ENCODE measurements around the gene TRRAP. TPM values are rescaled to one million over a fixed set of nuclear protein-coding genes. Genes with fewer than 3 reads are reported as not detected.

TRRAP gene
- total and polyA plus RNA-seq, 2 of the 4 experiments (the other 2 are of a cell fraction) = 12.5 to 18.1 TPM

- H4K8ac ChIP-seq (ENCODE audit: low read depth in 2 of 2, low read length in 2 of 2) = no peak overlapping the region
- dilution Hi-C loops (cut with HindIII; ENCODE audit: low sequenced_read_pairs, unreplicated experiment) (no loop called here), intact Hi-C loops (cut with micrococcal nuclease) (no loop called here), in situ Hi-C loops (cut with MboI; ENCODE audit: low sequenced_read_pairs) (no loop called here)
- no peak for ATAC-seq (ENCODE audit: low read depth)
- BruUV-seq (replicated peaks) = no TSS peak
- no peak overlapping the region for H2AK9ac ChIP-seq (replicated peaks; ENCODE audit: low read depth, low read length, poor library complexity)
- H3K14ac ChIP-seq (replicated peaks; ENCODE audit: low read depth, low read length) = no peak overlapping the region
- no peak overlapping the region for H2BK20ac ChIP-seq (ENCODE audit: low read depth, low read length)
- no peak overlapping the region for H2BK120ac ChIP-seq (ENCODE audit: low read depth, low read length)
- TF ChIP-seq NFE2L2 (IDR thresholded peaks at IDR 0.05; ENCODE audit: low read depth, low read length) (no peak), RAD21 (IDR thresholded peaks at IDR 0.05; ENCODE audit: low read length) (no peak), CEBPB (IDR thresholded peaks at IDR 0.05; ENCODE audit: low read depth, low read length) (no peak), BHLHE40 (IDR thresholded peaks at IDR 0.05; ENCODE audit: low read depth, low read length) (no peak), RCOR1 (IDR thresholded peaks at IDR 0.05; ENCODE audit: insufficient replicate concordance, low read length) (no peak), SMC3 (IDR thresholded peaks at IDR 0.05; ENCODE audit: low read depth, low read length) (no peak), POLR2A (IDR thresholded peaks at IDR 0.05; ENCODE audit: low read depth, low read length) (no peak)
- no peak overlapping the region for H3K18ac ChIP-seq (ENCODE audit: low read depth, low read length)
- H3K9me3 ChIP-seq (ENCODE audit: control insufficient read depth, insufficient read depth, low read length) = no peaks in the 10 kb centered on the region
- H3K4me2 ChIP-seq (ENCODE audit: low read depth, low read length) = no peak overlapping the region
- peaks cover 5% of the 10 kb centered on the region; the same call in 1 of the 2 replicates for H4K20me1 ChIP-seq (ENCODE audit: insufficient read depth, low read length)
- CTCF ChIA-PET = interaction anchor here (1.0 kb wide), 1 partner anchor 11 kb away, joined by 3 read pairs; no protein-coding TSS in a partner anchor
- H2BK15ac ChIP-seq (ENCODE audit: low read depth, low read length) = no peak overlapping the region
- peaks cover 4% of the 10 kb centered on the region; the same call in 1 of the 2 replicates for H3K9me1 ChIP-seq (ENCODE audit: insufficient read depth, low read length)
- WGBS, 2 experiments (ENCODE audit: extremely low coverage in 2 of 2, insufficient read length in 1 of 2) = 70% methylated on average over 2 of the region's 9 CpGs; no CpG with 5 or more reads in 1 of the 2 experiments
- no peak overlapping the region for H3K4ac ChIP-seq (ENCODE audit: low read depth, low read length)
- no peak overlapping the region for H3K4me3 ChIP-seq (ENCODE audit: insufficient read depth, low read depth, low read length)
- no peak overlapping the region for H3K56ac ChIP-seq (ENCODE audit: extremely low read depth, insufficient read depth, low read length)
- no peaks in the 10 kb centered on the region for H3K4me1 ChIP-seq (ENCODE audit: control insufficient read depth, insufficient read depth, low read length)
- H3K23ac ChIP-seq (ENCODE audit: low read depth, low read length) = no peak overlapping the region
- no peak overlapping the region for H4K91ac ChIP-seq (ENCODE audit: insufficient read depth, low read depth, low read length)
- no peak overlapping the region for H4K5ac ChIP-seq (ENCODE audit: low read depth, low read length)
- POLR2A ChIA-PET (ENCODE audit: unreplicated experiment) = no interaction called here
- H3K36me3 ChIP-seq (ENCODE audit: control insufficient read depth, insufficient read depth, low read length) = peaks cover 76% of the 10 kb centered on the region
- no peak overlapping the region for H3K9ac ChIP-seq (ENCODE audit: low read depth, low read length)
- H3K79me1 ChIP-seq (ENCODE audit: low read depth in 1 of 2, low read length in 2 of 2) = peaks cover 0 to 8% of the 10 kb centered on the region in 2 experiments; a peak in 3 of 4 replicates
- H2AFZ ChIP-seq (replicated peaks; ENCODE audit: low read length, poor library complexity) = no peak overlapping the region
- H3K27ac ChIP-seq (ENCODE audit: insufficient read depth, low read length) = no peak overlapping the region
- H2AK5ac ChIP-seq (ENCODE audit: low read depth, low read length) = no peak overlapping the region
- no peak for DNase-seq
- H3K27me3 ChIP-seq (ENCODE audit: control insufficient read depth, insufficient read depth, low read length) = no peaks in the 10 kb centered on the region
- H2BK5ac ChIP-seq (ENCODE audit: low read depth, low read length, poor library complexity, severe bottlenecking) = no peak overlapping the region
These were observed 131.9 kb downstream of the TRRAP start for GRCh38 chr7:99010281-99010680.
